Mucosa of descending colon (tissue), 3 donors: ENCODE measurements around the gene DOK7. TPM values are rescaled to one million over a fixed set of nuclear protein-coding genes. Genes with fewer than 3 reads are reported as not detected.

ENCODE experiments used
- ATAC-seq: fragments of 200-7000 bp; cut with Tn5 transposase; one replicate; pipeline ENCODE4 v1.9.1; 2020; ENCODE audit warnings: mild to moderate bottlenecking, moderate library complexity
- DNase-seq, 3 donors: peaks; one replicate each; pipeline ENCODE4 v3.0.0-alpha.2; 2020
- H3K36me3 ChIP-seq: fragments of 200-600 bp; one replicate; pipeline ENCODE4 v1.8.0; 2021; ENCODE audit warnings: low read depth, mild to moderate bottlenecking
- H3K4me1 ChIP-seq: fragments of 200-600 bp; one replicate; pipeline ENCODE4 v1.8.0; 2021; ENCODE audit warnings: low read depth, mild to moderate bottlenecking
- H3K4me3 ChIP-seq: fragments of 200-600 bp; one replicate; pipeline ENCODE4 v1.8.0; 2021; ENCODE audit warnings: mild to moderate bottlenecking
- H3K9me3 ChIP-seq: fragments of 200-600 bp; one replicate; pipeline ENCODE4 v1.8.0; 2021; ENCODE audit warnings: mild to moderate bottlenecking
- intact Hi-C, 2 donors: fragments of 100-400 bp; cut with DNase I in 1 of 2; cut with micrococcal nuclease in 1 of 2; formaldehyde crosslinking; loops; one replicate each; pipeline versions ENCODE4 v1.11.0 to v1.11.1; 2022; cut with DNase I, micrococcal nuclease
- total RNA-seq, 3 donors: library from RNA; stranded (reverse); fragmentation: NEBNext Ultra II Directional in 2 of 3; extraction: Animal tissue kit (Norgen Biotek cat#: 25700) in 2 of 3; gene quantifications; one replicate each; pipeline versions ENCODE4 v1.2.1 to v1.2.4, GENCODE V29; 2021 to 2023
- TF ChIP-seq, protein P1 (sequence below): fragments of 200-600 bp; IDR thresholded peaks from one replicate; pipeline ENCODE4 v1.8.0; 2022; ENCODE audit warnings: antibody characterized with exemption, mild to moderate bottlenecking
- donor health status: DM: no; HTN: no; CAD: no; lungs with moderate emphysema.
- donor health status: DM: no; HTN: no; CAD: no.
- donor health status: DM: no; HTN: yes; CAD: no.

Gene DOK7
- total RNA-seq, 3 donors from 2014 or later: 0.28 to 0.61 (median 0.39) TPM

DNA sequence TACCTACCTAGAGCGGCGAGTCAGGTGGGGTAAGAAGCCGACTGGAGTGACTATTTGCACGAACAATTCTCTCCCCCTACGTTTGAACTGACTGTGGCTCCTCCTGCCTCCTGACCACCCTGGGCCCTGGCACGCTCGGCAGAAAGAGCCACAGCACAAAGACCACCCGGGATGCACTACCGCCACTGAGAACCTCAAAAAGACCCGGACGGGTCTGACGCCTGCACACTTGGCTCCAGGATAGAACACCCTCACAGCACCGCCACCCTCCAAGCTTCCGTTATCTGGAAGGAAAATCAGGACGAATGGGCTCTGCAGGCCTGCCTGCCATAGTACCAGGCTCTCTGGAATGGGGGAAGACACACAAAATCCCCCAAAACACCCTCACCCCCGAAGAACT lies 66.9 kb downstream of the DOK7 start:
- intact Hi-C loops: no loop called here
- no peaks in the 10 kb centered on the region for H3K36me3 ChIP-seq
- TF ChIP-seq, protein P1, sequence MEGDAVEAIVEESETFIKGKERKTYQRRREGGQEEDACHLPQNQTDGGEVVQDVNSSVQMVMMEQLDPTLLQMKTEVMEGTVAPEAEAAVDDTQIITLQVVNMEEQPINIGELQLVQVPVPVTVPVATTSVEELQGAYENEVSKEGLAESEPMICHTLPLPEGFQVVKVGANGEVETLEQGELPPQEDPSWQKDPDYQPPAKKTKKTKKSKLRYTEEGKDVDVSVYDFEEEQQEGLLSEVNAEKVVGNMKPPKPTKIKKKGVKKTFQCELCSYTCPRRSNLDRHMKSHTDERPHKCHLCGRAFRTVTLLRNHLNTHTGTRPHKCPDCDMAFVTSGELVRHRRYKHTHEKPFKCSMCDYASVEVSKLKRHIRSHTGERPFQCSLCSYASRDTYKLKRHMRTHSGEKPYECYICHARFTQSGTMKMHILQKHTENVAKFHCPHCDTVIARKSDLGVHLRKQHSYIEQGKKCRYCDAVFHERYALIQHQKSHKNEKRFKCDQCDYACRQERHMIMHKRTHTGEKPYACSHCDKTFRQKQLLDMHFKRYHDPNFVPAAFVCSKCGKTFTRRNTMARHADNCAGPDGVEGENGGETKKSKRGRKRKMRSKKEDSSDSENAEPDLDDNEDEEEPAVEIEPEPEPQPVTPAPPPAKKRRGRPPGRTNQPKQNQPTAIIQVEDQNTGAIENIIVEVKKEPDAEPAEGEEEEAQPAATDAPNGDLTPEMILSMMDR: no peak

DNA sequence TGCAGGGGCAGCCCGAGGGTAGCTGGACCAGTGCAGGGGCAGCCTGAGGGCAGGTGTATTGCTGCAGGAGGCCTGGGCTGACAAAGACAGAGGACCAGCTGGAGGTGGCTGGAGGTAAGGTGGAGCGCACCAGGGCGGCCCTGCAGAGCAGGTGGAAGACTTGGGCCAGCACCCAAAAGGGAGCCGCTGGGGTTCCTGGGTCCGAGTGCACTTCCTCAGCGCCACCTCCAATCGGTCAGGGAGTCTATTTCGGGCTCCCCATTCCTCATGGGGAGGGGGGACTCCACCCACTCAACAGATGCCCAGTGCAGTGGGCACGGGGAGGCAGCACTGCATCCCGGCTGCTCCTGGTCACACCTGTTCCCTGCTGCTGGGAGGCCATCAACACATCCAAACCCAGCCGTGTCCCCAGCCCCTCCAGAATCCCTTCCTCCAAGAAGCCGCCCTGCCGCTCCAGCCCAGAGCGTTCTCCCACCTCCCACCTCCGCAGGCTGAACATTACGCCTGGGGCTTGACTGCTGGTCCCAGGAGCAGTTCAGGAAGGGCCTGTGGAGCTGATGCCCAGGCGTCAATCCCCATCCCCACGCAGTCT lies 67.7 kb downstream of the DOK7 start:
- intact Hi-C loops: no loop called here

More for the DNA sequence above, 66.9 kb downstream of the DOK7 start:
- Histone ChIP-seq H3K4me1 (peaks cover 18% of the 10 kb centered on the region), H3K9me3 (no peaks in the 10 kb centered on the region), H3K4me3 (no peak overlapping the region)
- DNase-seq (peak in 1 of 3 donors; percentile 40), ATAC-seq (no peak)

DNA sequence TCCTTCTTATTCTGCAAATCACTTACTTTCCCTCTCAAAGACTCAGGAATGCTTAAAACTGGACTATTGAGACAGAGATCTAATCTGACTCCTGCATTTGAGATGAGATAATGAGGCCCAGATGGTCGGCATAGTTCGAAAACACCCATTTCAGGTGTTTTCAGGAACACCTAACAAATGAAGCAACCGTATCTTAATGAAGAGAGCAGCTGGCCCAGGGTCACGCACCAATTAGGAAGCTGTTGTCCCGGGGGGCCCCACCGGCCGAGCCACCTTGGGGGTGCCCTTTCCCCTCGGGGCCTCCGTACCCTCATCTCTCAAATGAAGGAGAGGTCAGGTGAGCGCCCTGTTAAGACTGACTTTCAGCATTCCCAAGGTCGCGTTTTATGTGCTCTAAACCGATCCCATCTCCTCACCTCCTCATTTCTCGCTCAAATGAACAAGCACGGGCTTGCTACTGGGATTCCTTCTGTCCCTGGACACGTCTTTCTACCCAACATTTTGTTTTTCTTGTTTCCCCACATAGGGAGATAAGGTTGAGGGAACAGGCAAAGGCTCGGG lies 68.3 kb downstream of the DOK7 start:
- intact Hi-C loops: no loop called here
- TF ChIP-seq, protein P1: no peak
- Histone ChIP-seq H3K36me3 (no peaks in the 10 kb centered on the region), H3K4me3 (peak overlapping the region; percentile 80), H3K9me3 (no peaks in the 10 kb centered on the region), H3K4me1 (peaks cover 18% of the 10 kb centered on the region)
- DNase-seq (peak in 2 of 3 donors; percentile 16 to 44), ATAC-seq (peak; percentile 15)

More for the DNA sequence above, 67.7 kb downstream of the DOK7 start:
- no peak overlapping the region for H3K4me3 ChIP-seq
- no peaks in the 10 kb centered on the region for H3K9me3 ChIP-seq
- peak in 1 of 3 donors; percentile 52 for DNase-seq
- TF ChIP-seq, protein P1: no peak
- ATAC-seq: no peak
- H3K36me3 ChIP-seq: no peaks in the 10 kb centered on the region
- H3K4me1 ChIP-seq: peaks cover 18% of the 10 kb centered on the region

DNA sequence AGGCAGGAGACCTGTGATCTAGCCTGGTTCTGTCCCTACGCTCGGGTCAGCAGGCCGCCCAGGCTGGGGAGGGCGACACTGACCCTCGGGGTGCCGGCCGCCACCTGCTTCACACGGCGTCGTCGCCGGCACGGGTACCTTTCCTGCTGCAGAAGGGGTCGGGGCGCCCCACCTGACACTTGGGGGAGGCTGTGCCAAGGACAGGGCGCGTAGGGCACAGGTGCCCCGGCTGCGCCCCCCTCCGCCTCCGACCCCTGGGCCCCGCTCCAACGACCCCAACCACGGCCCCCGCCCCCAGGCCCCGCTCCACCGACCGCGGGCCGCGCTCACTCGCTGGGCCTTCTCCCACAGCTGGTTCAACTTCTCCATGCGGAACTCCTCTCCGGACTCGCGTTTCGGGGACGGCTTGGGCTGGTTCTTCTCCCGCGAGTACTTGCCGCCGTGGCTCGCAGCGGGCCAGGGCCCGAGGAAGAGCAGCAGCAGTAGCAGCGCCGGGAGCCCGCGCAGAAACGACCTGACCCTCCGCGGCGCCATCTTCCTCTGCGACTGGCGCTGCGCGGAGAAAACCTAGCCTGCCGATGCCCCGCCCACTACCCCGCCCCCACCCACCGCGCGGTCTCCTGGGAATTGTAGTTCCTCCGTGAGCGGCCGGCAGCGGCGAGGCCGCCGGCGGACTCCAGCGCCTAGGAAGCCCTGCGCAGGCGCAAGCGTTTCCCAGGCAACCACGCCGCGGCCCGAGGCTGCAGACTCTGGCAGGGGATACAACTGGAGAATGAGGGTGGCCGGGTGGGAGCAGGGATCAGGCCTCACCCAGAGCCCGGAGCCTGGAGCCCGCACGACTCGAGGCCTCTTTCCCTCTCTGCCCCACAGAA lies 69.0 kb downstream of the DOK7 start, which contains the start of gene LRPAP1:
Gene LRPAP1 (minus strand): TSS at position 544 of the 872 bp plus-strand sequence. CDS start 10 bp downstream, at position 534.
- ATAC-seq: peak; percentile 97
- peaks cover 18% of the 10 kb centered on the region for H3K4me1 ChIP-seq
- no peaks in the 10 kb centered on the region for H3K36me3 ChIP-seq
- H3K9me3 ChIP-seq: no peaks in the 10 kb centered on the region
- intact Hi-C loops: no loop called here
- TF ChIP-seq, protein P1: no peak
- DNase-seq: peak; percentile 91 to 95 (median 93)
- peak within 1 kb of the TSS; percentile 80 for H3K4me3 ChIP-seq

DNA sequence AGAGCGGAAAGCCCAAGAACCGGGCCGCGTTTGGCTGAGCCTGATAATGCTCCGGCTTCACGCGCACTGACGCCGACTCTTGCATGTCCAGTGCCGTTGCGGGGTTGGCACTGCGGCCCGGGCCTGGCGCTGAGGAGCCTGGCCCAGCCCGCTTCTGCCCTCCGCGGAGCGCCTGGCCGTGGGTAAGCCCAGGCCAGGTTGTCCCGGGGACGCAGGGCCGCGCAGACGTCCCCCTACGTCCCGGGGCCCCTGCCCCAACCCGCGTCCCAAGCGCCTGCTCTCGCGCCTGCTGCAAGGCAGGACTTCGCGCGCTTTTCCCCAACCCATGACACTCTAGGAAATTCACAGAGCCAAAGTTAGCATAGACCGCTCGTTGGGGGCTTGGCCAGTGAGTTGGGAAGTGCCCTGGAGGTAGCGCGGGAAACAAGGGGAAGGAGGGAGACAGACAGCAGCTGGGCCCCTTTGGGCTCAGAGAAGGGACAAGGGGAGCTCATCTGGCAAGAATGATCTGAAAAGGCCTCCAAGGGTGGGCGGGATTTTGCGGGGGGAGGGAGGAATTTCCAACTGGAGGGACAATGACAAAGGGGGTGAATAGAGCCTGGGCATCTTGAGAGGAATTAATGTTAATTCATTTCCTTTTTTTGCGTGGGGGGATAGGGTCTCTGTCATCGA lies 69.8 kb downstream of the DOK7 start:
- H3K9me3 ChIP-seq: peaks cover 2% of the 10 kb centered on the region
- DNase-seq: peak in 1 of 3 donors; percentile 9
- TF ChIP-seq, protein P1: no peak
- intact Hi-C loops: no loop called here
- H3K4me1 ChIP-seq: peaks cover 18% of the 10 kb centered on the region
- no peaks in the 10 kb centered on the region for H3K36me3 ChIP-seq
- ATAC-seq: peak; percentile 59
- peak overlapping the region; percentile 80 for H3K4me3 ChIP-seq
